CD4-positive, CD25-positive, alpha-beta regulatory T cell (primary cell): ENCODE measurements around the gene UCN3. TPM values are rescaled to one million over a fixed set of nuclear protein-coding genes. Genes with fewer than 3 reads are reported as not detected.
A peak's percentile ranks its signal among the peaks of the same experiment; 100 is the strongest.

Experiments
- ATAC-seq, 2 donors: fragments of 150-1000 bp; cut with Tn5 transposase; one replicate each; pipeline ENCODE4 v1.10.0; 2021; ENCODE audit warnings: low read depth in 2 of 2, moderate number of reproducible peaks in 2 of 2, moderate library complexity in 1 of 2
- DNase-seq, 3 donors: peaks; one replicate each; pipeline versions ENCODE4 v3.0.0 to v3.0.0-alpha.2; 2012 to 2022; ENCODE audit warnings: mixed read lengths in 1 of 3
- H3K27ac ChIP-seq: one replicate; pipeline ENCODE4 v1.7.0; 2013; ENCODE audit warnings: mild to moderate bottlenecking, low read length; ENCODE audit not compliant: insufficient read depth, poor library complexity, severe bottlenecking
- H3K27me3 ChIP-seq: one replicate; pipeline ENCODE4 v1.7.0; 2013; ENCODE audit warnings: low read length; ENCODE audit not compliant: control insufficient read depth, insufficient read depth
- H3K36me3 ChIP-seq: one replicate; pipeline ENCODE4 v1.7.0; 2013; ENCODE audit warnings: mild to moderate bottlenecking, low read length, moderate library complexity; ENCODE audit not compliant: control insufficient read depth, insufficient read depth
- H3K4me1 ChIP-seq: 2 replicates; pipeline ENCODE4 v1.7.0; 2013; ENCODE audit warnings: mild to moderate bottlenecking, low read length; ENCODE audit not compliant: insufficient read depth, control insufficient read depth, poor library complexity, severe bottlenecking
- H3K4me3 ChIP-seq: one replicate; pipeline ENCODE4 v1.7.0; 2013; ENCODE audit warnings: low read depth, mild to moderate bottlenecking, low read length, moderate library complexity
- H3K9me3 ChIP-seq, 2 experiments: 1 replicate in 1 of 2; 2 replicates in 1 of 2; pipeline ENCODE4 v1.7.0; 2013; ENCODE audit warnings: low read length in 2 of 2, mild to moderate bottlenecking in 1 of 2, moderate library complexity in 1 of 2; ENCODE audit not compliant: control insufficient read depth in 2 of 2
- H3K27ac Mint-ChIP-seq, 3 donors: one replicate each; pipeline ENCODE4 v1.8.0; 2020 to 2022; ENCODE audit warnings: mild to moderate bottlenecking in 3 of 3, mixed read lengths in 3 of 3, moderate library complexity in 2 of 3
- H3K27me3 Mint-ChIP-seq: one replicate; pipeline ENCODE4 v1.8.0; 2022; ENCODE audit warnings: mild to moderate bottlenecking, mixed read lengths
- H3K36me3 Mint-ChIP-seq: one replicate; pipeline ENCODE4 v1.8.0; 2020; ENCODE audit warnings: mixed read lengths
- H3K4me1 Mint-ChIP-seq, 4 donors: one replicate each; pipeline ENCODE4 v1.8.0; 2020 to 2022; ENCODE audit warnings: mixed read lengths in 4 of 4, mild to moderate bottlenecking in 1 of 4
- H3K4me3 Mint-ChIP-seq, 4 donors: one replicate each; pipeline ENCODE4 v1.8.0; 2020 to 2022; ENCODE audit warnings: mild to moderate bottlenecking in 4 of 4, mixed read lengths in 4 of 4, moderate library complexity in 3 of 4
- H3K9me3 Mint-ChIP-seq, 7 donors: one replicate each; pipeline ENCODE4 v1.8.0; 2020 to 2022; ENCODE audit warnings: mixed read lengths in 7 of 7, mild to moderate bottlenecking in 3 of 7, moderate library complexity in 2 of 7
- polyA plus RNA-seq, 4 donors: library from polyadenylated mRNA; unstranded; fragments of 300-500 nt; fragmentation: Illumina TruSeq; gene quantifications; one replicate each; pipeline ENCODE4 v1.2.3, GENCODE V29; 2021
- total RNA-seq: library from RNA; stranded (reverse); gene quantifications from one replicate; pipeline ENCODE4 v1.2.3, GENCODE V29; 2022

Gene UCN3
- total and polyA plus RNA-seq, 5 donors from 2014 or later, result not detected

DNA sequence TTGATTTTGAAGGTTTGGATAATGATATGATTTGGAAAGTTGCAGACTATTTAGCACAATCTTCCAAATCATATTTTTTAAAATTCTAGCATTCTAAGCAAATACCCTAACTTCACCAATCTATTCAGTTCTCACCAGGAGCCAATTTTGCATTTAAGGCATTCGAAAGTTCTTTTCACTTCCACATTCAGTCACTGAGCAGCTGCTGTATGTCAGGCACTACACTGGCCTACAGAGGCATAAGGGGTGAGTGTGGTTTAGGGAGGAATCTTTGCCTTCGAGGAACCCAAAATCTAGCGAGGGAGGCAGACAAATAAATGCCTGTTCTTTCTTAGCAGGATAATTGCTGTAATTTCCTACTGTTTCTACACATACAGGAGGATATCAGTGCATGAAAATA, 10.7 kb upstream of the UCN3 start:
- Histone ChIP-seq H3K9me3 (no peaks in the 10 kb centered on the region), H3K27ac (no peak overlapping the region), H3K36me3 (no peaks in the 10 kb centered on the region), H3K4me3 (no peak overlapping the region), H3K4me1 (no peaks in the 10 kb centered on the region), H3K27me3 (peaks cover 3% of the 10 kb centered on the region)
- no peak for ATAC-seq
- Mint-ChIP-seq H3K9me3 (no peaks in the 10 kb centered on the region), H3K36me3 (no peaks in the 10 kb centered on the region), H3K27me3 (peaks cover 28% of the 10 kb centered on the region), H3K4me3 (no peak overlapping the region), H3K27ac (no peak overlapping the region), H3K4me1 (no peaks in the 10 kb centered on the region)
- DNase-seq, result no peak

DNA sequence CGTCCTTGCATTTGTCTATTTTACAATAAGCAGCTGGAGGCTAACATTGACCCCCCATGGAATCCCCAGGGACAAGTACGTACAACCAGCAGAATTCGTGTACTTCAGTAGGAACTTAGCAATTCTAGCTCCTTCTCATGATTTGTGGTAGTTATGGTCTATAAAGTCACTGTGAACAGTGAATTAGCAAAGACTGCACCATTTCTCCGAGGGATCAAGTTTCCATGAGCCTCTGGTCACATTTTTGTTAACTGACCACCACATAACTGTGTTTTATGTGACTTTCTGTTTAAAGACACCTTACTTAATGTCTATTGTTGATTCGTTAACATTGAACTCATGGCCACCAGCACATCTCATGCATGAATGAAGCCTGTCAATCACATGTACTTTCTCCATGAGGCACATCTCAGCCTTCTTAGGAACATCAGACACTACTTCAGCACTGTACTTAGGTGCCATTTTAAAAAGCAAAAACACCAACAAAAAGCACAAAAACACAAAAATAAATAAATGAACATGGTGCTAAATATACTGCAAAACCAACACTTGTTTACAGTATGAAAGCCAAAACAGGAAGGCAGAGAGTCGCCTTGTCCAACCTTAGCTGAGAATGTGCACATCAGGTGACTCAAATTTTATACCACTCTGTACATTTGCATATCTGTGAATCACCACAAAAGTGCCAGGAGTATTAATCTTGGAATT, 9.0 kb upstream of the UCN3 start:
- DNase-seq, result no peak
- no peak overlapping the region for H3K27ac Mint-ChIP-seq
- peaks cover 29% of the 10 kb centered on the region for H3K27me3 Mint-ChIP-seq
- no peak for ATAC-seq
- no peaks in the 10 kb centered on the region for H3K4me1 Mint-ChIP-seq
- H3K9me3 Mint-ChIP-seq, result no peaks in the 10 kb centered on the region
- Histone ChIP-seq H3K36me3 (no peaks in the 10 kb centered on the region), H3K27ac (no peak overlapping the region), H3K9me3 (no peaks in the 10 kb centered on the region), H3K4me3 (no peak overlapping the region), H3K4me1 (no peaks in the 10 kb centered on the region), H3K27me3 (peaks cover 6% of the 10 kb centered on the region)
- H3K4me3 Mint-ChIP-seq, result no peak overlapping the region
- H3K36me3 Mint-ChIP-seq, result no peaks in the 10 kb centered on the region

DNA sequence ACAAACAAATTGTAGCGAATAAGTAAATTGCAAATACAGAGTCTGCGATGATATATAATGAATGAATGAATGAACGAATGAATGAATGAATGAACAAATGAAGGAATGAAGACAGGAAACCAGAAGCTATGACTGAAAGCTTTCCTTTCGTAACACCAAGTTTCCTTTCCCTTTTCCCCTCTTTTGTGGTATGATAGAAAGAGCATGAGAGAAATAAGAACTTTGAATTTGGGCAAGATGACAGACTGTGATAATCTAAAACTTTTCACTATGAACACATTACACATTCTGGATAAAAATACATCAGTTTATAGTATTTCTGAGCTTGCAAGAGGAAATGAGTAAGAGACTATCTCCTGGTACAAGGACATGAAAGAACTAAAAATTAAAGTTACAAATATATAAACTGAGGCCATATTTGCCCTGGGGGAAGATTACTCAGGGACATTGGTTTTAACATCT, 8.4 kb upstream of the UCN3 start:
- H3K27me3 ChIP-seq, result peaks cover 6% of the 10 kb centered on the region
- Mint-ChIP-seq H3K36me3 (no peaks in the 10 kb centered on the region), H3K27me3 (peaks cover 32% of the 10 kb centered on the region), H3K4me3 (no peak overlapping the region), H3K27ac (no peak overlapping the region), H3K4me1 (no peaks in the 10 kb centered on the region), H3K9me3 (no peaks in the 10 kb centered on the region)
- H3K4me3 ChIP-seq, result no peak overlapping the region
- DNase-seq (no peak), ATAC-seq (no peak)
- no peaks in the 10 kb centered on the region for H3K4me1 ChIP-seq
- no peak overlapping the region for H3K27ac ChIP-seq
- no peaks in the 10 kb centered on the region for H3K36me3 ChIP-seq
- no peaks in the 10 kb centered on the region for H3K9me3 ChIP-seq

DNA sequence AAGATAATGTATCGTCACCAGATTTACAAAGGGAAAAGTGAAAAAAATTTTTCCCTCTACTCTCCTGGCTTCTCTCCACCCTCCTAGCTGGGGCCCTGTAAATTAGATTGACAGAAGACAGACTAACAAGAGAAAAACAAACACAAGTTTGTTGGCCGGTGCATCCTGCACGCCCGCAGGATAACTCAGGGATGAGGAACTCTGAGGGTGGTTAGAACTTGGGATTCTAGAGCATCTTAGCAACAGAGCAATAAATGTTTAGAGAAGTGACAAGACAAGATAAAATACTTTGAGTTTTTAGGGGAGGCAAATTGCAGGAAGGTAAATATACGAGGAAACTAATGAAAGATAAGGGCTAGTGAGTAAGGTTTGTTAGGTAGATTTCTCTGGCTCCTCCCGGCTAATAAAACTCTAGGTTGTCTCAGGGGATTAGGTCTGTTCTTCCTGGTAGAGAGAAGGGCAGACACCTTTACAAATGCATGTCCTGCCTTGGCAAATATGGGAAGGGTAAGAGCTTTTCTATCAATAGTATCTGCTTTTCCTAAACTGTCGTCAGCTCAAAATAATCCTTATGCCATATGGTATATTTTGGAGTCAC, 4.3 kb upstream of the UCN3 start:
- Mint-ChIP-seq H3K4me1 (no peaks in the 10 kb centered on the region), H3K27ac (no peak overlapping the region), H3K4me3 (no peak overlapping the region), H3K36me3 (no peaks in the 10 kb centered on the region), H3K27me3 (peaks cover 25% of the 10 kb centered on the region), H3K9me3 (peaks cover 0 to 1% (median 0%) of the 10 kb centered on the region in 7 donors)
- DNase-seq (no peak), ATAC-seq (no peak)
- Histone ChIP-seq H3K9me3 (no peaks in the 10 kb centered on the region), H3K36me3 (no peaks in the 10 kb centered on the region), H3K27ac (no peak overlapping the region), H3K4me3 (no peak overlapping the region), H3K27me3 (peaks cover 6% of the 10 kb centered on the region), H3K4me1 (no peaks in the 10 kb centered on the region)

DNA sequence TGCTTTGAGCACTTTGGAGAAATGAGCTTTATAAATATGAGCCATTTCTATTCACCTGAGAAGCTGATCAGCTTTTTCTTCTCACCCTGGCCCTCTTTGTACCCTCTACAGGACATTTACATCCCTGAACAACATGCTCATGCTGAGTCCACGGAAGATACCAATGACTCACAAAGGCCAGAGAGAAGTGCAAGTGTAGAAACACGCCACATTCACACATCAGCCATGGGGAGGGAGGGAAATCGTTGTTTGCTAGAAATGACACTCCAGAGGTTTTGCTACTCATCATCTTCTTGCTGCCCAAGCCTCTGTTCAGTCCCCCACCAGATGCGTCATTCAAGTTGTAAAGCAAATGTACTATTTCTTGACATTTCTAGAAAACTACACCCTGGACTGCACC, 2.8 kb upstream of the UCN3 start:
- Histone ChIP-seq H3K27ac (no peak overlapping the region), H3K9me3 (no peaks in the 10 kb centered on the region), H3K36me3 (no peaks in the 10 kb centered on the region), H3K4me3 (no peak overlapping the region), H3K4me1 (no peaks in the 10 kb centered on the region), H3K27me3 (peaks cover 6% of the 10 kb centered on the region)
- ATAC-seq (no peak), DNase-seq (no peak)
- Mint-ChIP-seq H3K27ac (no peak overlapping the region), H3K4me1 (no peaks in the 10 kb centered on the region), H3K4me3 (no peak overlapping the region), H3K27me3 (peaks cover 25% of the 10 kb centered on the region), H3K36me3 (no peaks in the 10 kb centered on the region), H3K9me3 (peaks cover 0 to 1% (median 0%) of the 10 kb centered on the region in 7 donors)

DNA sequence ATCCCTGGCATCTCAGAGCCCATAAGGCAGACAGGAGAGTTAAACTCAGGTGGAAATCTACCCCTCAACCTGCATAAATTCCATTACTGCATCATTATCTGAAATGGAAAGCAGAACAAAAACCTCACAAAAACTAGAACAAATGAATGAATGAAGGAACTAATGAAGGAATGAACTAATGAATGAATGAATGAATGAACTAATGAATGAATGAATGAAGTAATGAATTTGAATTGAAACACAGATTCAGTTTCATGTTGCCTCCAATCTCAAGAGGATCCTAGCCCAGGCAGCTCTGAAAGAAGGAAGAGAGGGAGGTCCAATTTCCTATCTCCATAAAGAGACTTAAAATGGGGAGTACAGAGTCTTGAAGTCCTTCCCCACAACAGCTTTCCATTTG, 1.9 kb upstream of the UCN3 start:
- H3K27ac Mint-ChIP-seq, result no peak overlapping the region
- H3K27me3 Mint-ChIP-seq, result peaks cover 25% of the 10 kb centered on the region
- H3K36me3 Mint-ChIP-seq, result no peaks in the 10 kb centered on the region
- H3K4me3 Mint-ChIP-seq, result no peak overlapping the region
- peaks cover 0 to 1% (median 0%) of the 10 kb centered on the region in 7 donors for H3K9me3 Mint-ChIP-seq
- Histone ChIP-seq H3K4me3 (no peak overlapping the region), H3K27ac (no peak overlapping the region), H3K27me3 (peaks cover 3% of the 10 kb centered on the region), H3K36me3 (no peaks in the 10 kb centered on the region), H3K4me1 (no peaks in the 10 kb centered on the region), H3K9me3 (no peaks in the 10 kb centered on the region)
- ATAC-seq (no peak), DNase-seq (no peak)
- H3K4me1 Mint-ChIP-seq, result no peaks in the 10 kb centered on the region

DNA sequence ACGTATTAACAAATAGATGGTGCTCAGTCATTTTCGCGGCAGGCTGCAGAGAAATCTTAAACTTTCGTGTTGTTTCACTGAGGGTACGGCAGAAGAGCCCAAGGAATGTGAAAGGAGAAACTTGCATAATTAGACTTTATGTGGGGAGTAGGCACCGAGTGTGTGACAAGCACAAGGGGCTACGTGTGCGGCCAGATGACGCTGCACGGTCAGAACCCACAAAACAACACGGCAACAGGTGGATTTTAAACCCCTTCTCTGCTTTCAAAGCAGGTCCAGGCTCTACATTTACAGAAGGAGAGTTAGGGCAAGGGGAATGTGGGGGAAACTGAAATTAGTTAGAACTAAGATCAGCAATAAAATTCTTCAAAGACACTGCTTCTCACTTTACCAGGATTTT, 392 bp upstream of the UCN3 start:
- no peaks in the 10 kb centered on the region for H3K36me3 Mint-ChIP-seq

DNA sequence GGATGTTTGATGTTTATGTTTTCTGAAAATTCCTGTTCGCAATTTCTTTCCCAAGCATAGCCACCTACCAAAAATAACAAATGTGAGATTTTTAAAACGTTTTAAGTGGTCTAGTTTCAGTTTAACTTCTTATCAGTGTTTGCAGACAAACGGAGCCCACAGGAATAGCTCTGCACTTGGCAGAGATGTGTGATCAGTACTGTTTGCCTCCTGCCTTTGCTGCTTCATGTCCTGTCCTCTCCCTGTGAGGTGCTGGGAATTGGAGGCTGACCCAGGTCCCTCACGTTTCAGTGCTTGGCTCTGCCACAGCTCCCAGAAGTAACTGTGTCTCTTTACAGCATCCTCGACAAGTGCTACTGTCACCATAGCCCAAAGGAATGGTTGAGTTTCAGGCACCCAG, 1.2 kb downstream of the UCN3 start:
- H3K27me3 Mint-ChIP-seq, result peaks cover 16% of the 10 kb centered on the region
- no peaks in the 10 kb centered on the region for H3K9me3 ChIP-seq
- ATAC-seq (no peak), DNase-seq (no peak)
- H3K27me3 ChIP-seq, result no peaks in the 10 kb centered on the region
- H3K9me3 Mint-ChIP-seq, result peaks cover 0 to 3% (median 1%) of the 10 kb centered on the region in 7 donors
- no peaks in the 10 kb centered on the region for H3K36me3 Mint-ChIP-seq
- no peak overlapping the region for H3K27ac Mint-ChIP-seq
- H3K27ac ChIP-seq, result no peak overlapping the region
- H3K4me3 Mint-ChIP-seq, result no peak overlapping the region
- no peaks in the 10 kb centered on the region for H3K36me3 ChIP-seq
- no peaks in the 10 kb centered on the region for H3K4me1 Mint-ChIP-seq
- no peaks in the 10 kb centered on the region for H3K4me1 ChIP-seq
- no peak overlapping the region for H3K4me3 ChIP-seq

More for the DNA sequence above, 392 bp upstream of the UCN3 start:
- no peak for ATAC-seq
- Mint-ChIP-seq H3K4me1 (no peaks in the 10 kb centered on the region), H3K27me3 (peaks cover 19% of the 10 kb centered on the region), H3K27ac (peak overlapping the region in 1 of 3 donors; percentile 30), H3K4me3 (no peak overlapping the region), H3K9me3 (peaks cover 0 to 1% (median 0%) of the 10 kb centered on the region in 7 donors)
- peaks cover 3% of the 10 kb centered on the region for H3K27me3 ChIP-seq
- H3K9me3 ChIP-seq, result no peaks in the 10 kb centered on the region
- no peaks in the 10 kb centered on the region for H3K4me1 ChIP-seq
- H3K4me3 ChIP-seq, result no peak overlapping the region
- no peak overlapping the region for H3K27ac ChIP-seq
- DNase-seq, result no peak
- no peaks in the 10 kb centered on the region for H3K36me3 ChIP-seq
